K562 (cell line): Measurements from ENCODE around the gene IQCK. TPM values are rescaled to one million over a fixed set of nuclear protein-coding genes. Genes with fewer than 3 reads are reported as not detected.

Experiments used
- BRCA1 ChIP-seq, 2 experiments: fragments of 450-650 bp in 1 of 2; sonication (generic) in 1 of 2; formaldehyde crosslinking in 1 of 2; IDR thresholded peaks; 2 replicates each; pipeline versions ENCODE4 v1.5.0 to v1.6.1; 2017 to 2020; ENCODE audit warnings: mild to moderate bottlenecking in 1 of 2, missing genetic modification reagents in 1 of 2
- CLOCK ChIP-seq: fragments of 250-450 bp; sonication (Bioruptor Pico); IDR thresholded peaks from 2 replicates; pipeline ENCODE4 v1.4.0; 2020; ENCODE audit warnings: mild to moderate bottlenecking, moderate library complexity, borderline replicate concordance
- CREB3 ChIP-seq: fragments of 450-650 bp; conservative IDR thresholded peaks from 2 replicates; pipeline ENCODE4 v1.6.1; 2016; ENCODE audit warnings: missing genetic modification characterization, low read depth, mild to moderate bottlenecking, missing compliant biosample characterization, moderate library complexity
- E2F5 ChIP-seq: sonication (generic); formaldehyde crosslinking; IDR thresholded peaks from 2 replicates; pipeline ENCODE4 v1.8.0; 2022; ENCODE audit warnings: mild to moderate bottlenecking, missing genetic modification reagents
- ETS2 ChIP-seq: IDR thresholded peaks from 2 replicates; pipeline ENCODE4 v1.6.1; 2016; ENCODE audit warnings: borderline replicate concordance, missing genetic modification characterization, mild to moderate bottlenecking, moderate library complexity, missing compliant biosample characterization; ENCODE audit not compliant: poor library complexity, severe bottlenecking
- RCOR1 ChIP-seq, 2 experiments: IDR thresholded peaks; 2 replicates each; pipeline ENCODE4 v1.6.1; 2012; ENCODE audit warnings: low read depth in 2 of 2, low read length in 2 of 2, borderline replicate concordance in 1 of 2, improper control_type of control experiment in 1 of 2
- REST ChIP-seq, 2 experiments: fragments of 450-650 bp; formaldehyde crosslinking in 1 of 2; IDR thresholded peaks; 2 replicates each; pipeline versions ENCODE4 v1.4.0 to v1.6.1; 2014 to 2020; ENCODE audit warnings: mild to moderate bottlenecking in 2 of 2, borderline replicate concordance in 1 of 2, low read depth in 1 of 2
- SMARCA5 ChIP-seq: fragments of 450-650 bp; IDR thresholded peaks from 2 replicates; pipeline ENCODE4 v1.6.1; 2016
- TBP ChIP-seq: optimal IDR thresholded peaks from 2 replicates; pipeline ENCODE3; 2011; ENCODE audit warnings: low read depth, low read length, improper control_type of control experiment
- TCF15 ChIP-seq: fragments of 250-450 bp; sonication (Bioruptor Pico); IDR thresholded peaks from 2 replicates; pipeline ENCODE4 v1.8.0; 2022; ENCODE audit warnings: moderate library complexity, mild to moderate bottlenecking, inconsistent platforms
- YY1 ChIP-seq, 3 experiments: IDR thresholded peaks; 2 replicates each; pipeline ENCODE4 v1.6.1; 2011; ENCODE audit warnings: low read length in 2 of 3, mild to moderate bottlenecking in 2 of 3, moderate library complexity in 2 of 3, borderline replicate concordance in 1 of 3, control low read depth in 1 of 3, low read depth in 1 of 3; ENCODE audit not compliant: insufficient read depth in 3 of 3, insufficient replicate concordance in 2 of 3, control insufficient read depth in 1 of 3, insufficient read length in 1 of 3; ENCODE audit errors: extremely low read depth in 1 of 3
- ZNF668 ChIP-seq: fragments of 250-450 bp; sonication (Bioruptor Pico); IDR thresholded peaks from 2 replicates; pipeline ENCODE4 v1.8.0; 2022; ENCODE audit warnings: mild to moderate bottlenecking, inconsistent platforms
- ZNF778 ChIP-seq: fragments of 450-650 bp; formaldehyde crosslinking; IDR thresholded peaks from 2 replicates; pipeline ENCODE4 v1.4.0; 2020; ENCODE audit warnings: mild to moderate bottlenecking, moderate library complexity
- polyA plus RNA-seq, 8 experiments: library from polyadenylated mRNA; depleted of rRNA in 4 of 8; stranded (reverse) in 5 of 8; unstranded in 3 of 8; fragments of >200 nt; fragmentation: Nextera tagmentation in 2 of 8; fragmentation: Illumina TruSeq in 1 of 8; extraction: Ambion mirVana in 2 of 8; extraction: Trizol in 1 of 8; gene quantifications; 2 replicates each; pipeline versions ENCODE4 v1.2.1 to v1.2.3, GENCODE V29; 2011 to 2014; ENCODE audit warnings: inconsistent platforms in 1 of 8, missing spikeins in 1 of 8
- total RNA-seq, 7 experiments: library from RNA; depleted of rRNA in 6 of 7; stranded (reverse); fragments of >200 nt in 6 of 7; fragmentation: Illumina TruSeq in 2 of 7; extraction: Trizol in 2 of 7; gene quantifications; 2 replicates each; pipeline versions ENCODE4 v1.2.1 to v1.2.3, GENCODE V29; 2011 to 2021; ENCODE audit warnings: low replicate concordance in 1 of 7

IQCK gene
- total and polyA plus RNA-seq, 9 of the 15 experiments (the other 6 are each of a cell fraction or from before 2014, with no cell fraction given): 5.2 to 12.2 (median 7.3) TPM

GRCh38 chr16:19817875-19818274, 99.8 kb downstream of the IQCK start (continued):
- no peak for TF ChIP-seq REST (IDR thresholded peaks at IDR 0.05; ENCODE audit: borderline replicate concordance)
- no peak for TF ChIP-seq REST (CRISPR knock-in tag; IDR thresholded peaks at IDR 0.05; ENCODE audit: low read depth)
- TF ChIP-seq SMARCA5: no peak
- no peak for TF ChIP-seq CLOCK (CRISPR knock-in tag)
- TF ChIP-seq ZNF778 (CRISPR knock-in tag): no peak
- peak in 1 of 2 experiments; percentile 57; a peak in 1 of 4 replicates for TF ChIP-seq RCOR1 (IDR thresholded peaks at IDR 0.05; ENCODE audit: borderline replicate concordance in 1 of 2, low read depth in 2 of 2, low read length in 2 of 2)
- no peak for TF ChIP-seq TCF15
- no peak for TF ChIP-seq E2F5 (CRISPR knock-in tag)
- TF ChIP-seq TBP: no peak
- no peak for TF ChIP-seq BRCA1 (IDR thresholded peaks at IDR 0.05)
- TF ChIP-seq BRCA1 (CRISPR knock-in tag; IDR thresholded peaks at IDR 0.05): no peak
- no peak for TF ChIP-seq YY1 (IDR thresholded peaks at IDR 0.05; ENCODE audit: borderline replicate concordance in 1 of 3, control insufficient read depth in 1 of 3, extremely low read depth in 1 of 3, insufficient read depth in 3 of 3, insufficient read length in 1 of 3, insufficient replicate concordance in 2 of 3, low read depth in 1 of 3, low read length in 2 of 3)
- no peak for TF ChIP-seq ETS2 (tag)
- TF ChIP-seq ZNF668 (CRISPR knock-in tag): no peak
- TF ChIP-seq CREB3 (tag): no peak
